Panc1 (cell line): Measurements from ENCODE around the gene CLDN1. TPM values are rescaled to one million over a fixed set of nuclear protein-coding genes. Genes with fewer than 3 reads are reported as not detected.

Experiments used
- ATAC-seq: fragments of 200-7000 bp; cut with Tn5 transposase; 2 replicates; pipeline ENCODE4 v1.9.1; 2020; ENCODE audit warnings: mild to moderate bottlenecking, moderate library complexity
- BruUV-seq: library from RNA; stranded (reverse); fragments of 400-500 nt; replicated peaks from 2 replicates; lab custom pipeline; 2021; lab: Mats Ljungman, UMichigan
- CTCF ChIA-PET: fragments of 300-600 bp; sonication (Branson Sonifier 250); formaldehyde crosslinking; loops from one replicate; lab custom pipeline; 2022; ENCODE audit warnings: antibody characterized with exemption; lab: Charles Lee
- POLR2A ChIA-PET: fragments of 300-600 bp; sonication (Branson Sonifier 250); formaldehyde crosslinking; loops from one replicate; lab custom pipeline; 2022; ENCODE audit warnings: antibody characterized with exemption; lab: Charles Lee
- DNase-seq: peaks from one replicate; pipeline ENCODE4 v3.0.0-alpha.2; 2010; ENCODE audit warnings: low read depth, low spot score
- H3K27ac ChIP-seq: 2 replicates; pipeline ENCODE4 v1.5.1; 2011; ENCODE audit warnings: mild to moderate bottlenecking, low read length, inconsistent platforms
- H3K27me3 ChIP-seq: fragments of 200-500 bp; sonication (Bioruptor generic); 2 replicates; pipeline ENCODE4 v1.6.0; 2014; ENCODE audit warnings: low read length, inconsistent platforms; ENCODE audit not compliant: control insufficient read depth, insufficient read depth
- H3K36me3 ChIP-seq: fragments of 200-500 bp; sonication (Bioruptor generic); 2 replicates; pipeline ENCODE4 v1.5.1; 2014; ENCODE audit warnings: inconsistent platforms, mild to moderate bottlenecking, low read length, moderate library complexity; ENCODE audit not compliant: control insufficient read depth, insufficient read depth
- H3K4me1 ChIP-seq: 2 replicates; pipeline ENCODE4 v1.5.1; 2011; ENCODE audit warnings: inconsistent platforms, mild to moderate bottlenecking, low read length, moderate library complexity; ENCODE audit not compliant: control insufficient read depth, insufficient read depth
- H3K4me3 ChIP-seq, 2 experiments: 2 replicates each; pipeline ENCODE4 v1.5.1; 2011 to 2012; ENCODE audit warnings: low read depth in 2 of 2, low read length in 2 of 2, mild to moderate bottlenecking in 2 of 2, inconsistent platforms in 1 of 2, moderate library complexity in 1 of 2
- H3K9me3 ChIP-seq: fragments of 200-500 bp; sonication (Bioruptor generic); 2 replicates; pipeline ENCODE4 v1.5.1; 2014; ENCODE audit warnings: low read depth, mild to moderate bottlenecking, inconsistent platforms, low read length, moderate library complexity; ENCODE audit not compliant: control insufficient read depth, insufficient read depth
- CTCF ChIP-seq: fragments of 450-650 bp; IDR thresholded peaks from 2 replicates; pipeline ENCODE4 v1.5.1; 2017; ENCODE audit warnings: mild to moderate bottlenecking
- POLR2AphosphoS5 ChIP-seq: IDR thresholded peaks from 2 replicates; pipeline ENCODE4 v1.6.1; 2012; ENCODE audit warnings: mild to moderate bottlenecking, low read depth, low read length, moderate library complexity
- SIN3A ChIP-seq: IDR thresholded peaks from 2 replicates; pipeline ENCODE4 v1.6.1; 2012; ENCODE audit warnings: low read depth, mild to moderate bottlenecking, low read length, moderate library complexity, borderline replicate concordance; ENCODE audit not compliant: insufficient read depth
- TCF7L2 ChIP-seq: IDR thresholded peaks from 2 replicates; pipeline ENCODE4 v1.6.1; 2011; ENCODE audit warnings: mild to moderate bottlenecking, low read depth, low read length, inconsistent platforms
- in situ Hi-C: cut with HindIII; loops from 2 replicates; pipeline ENCODE4 v1.10.0; 2016; ENCODE audit warnings: low sequenced_read_pairs, low pct_unique_long_range_greater_than_20kb
- intact Hi-C: fragments of 100-400 bp; cut with micrococcal nuclease; formaldehyde crosslinking; loops from one replicate; pipeline ENCODE4 v1.10.0; 2022; ENCODE audit not compliant: unreplicated experiment
- total RNA-seq: library from RNA; stranded (reverse); gene quantifications from one replicate; pipeline ENCODE4 v1.2.1, GENCODE V29; 2021; ENCODE audit not compliant: unreplicated experiment
- TF ChIP-seq, protein P1 (sequence below), 2 experiments: IDR thresholded peaks; 2 replicates each; pipeline ENCODE4 v1.6.1; 2011 to 2012; ENCODE audit warnings: low read depth in 2 of 2, control low read depth in 1 of 2, low read length in 1 of 2, mild to moderate bottlenecking in 1 of 2, moderate library complexity in 1 of 2; ENCODE audit not compliant: insufficient read depth in 1 of 2

Gene CLDN1
- total RNA-seq, 1 experiment from 2014 or later = 30.9 TPM

DNA sequence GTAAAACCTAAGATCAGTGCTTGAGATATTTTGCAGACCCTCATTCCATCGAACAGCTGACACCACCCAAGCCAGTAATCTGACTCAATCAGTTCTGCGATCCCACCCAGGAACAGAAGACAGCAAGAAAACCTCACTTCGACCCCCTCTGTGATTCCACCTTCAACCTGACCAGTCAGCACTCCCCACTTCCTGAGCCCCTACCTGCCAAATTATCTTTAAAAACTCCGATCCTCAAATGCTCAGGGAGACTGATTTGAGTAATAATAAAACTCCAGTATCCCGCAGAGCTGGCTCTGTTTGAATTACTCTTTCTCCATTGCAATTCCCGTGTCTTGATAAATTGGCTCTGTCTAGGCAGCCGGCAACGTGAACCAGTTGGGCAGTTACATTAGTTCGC, 40.0 kb upstream of the CLDN1 start:
- ChIA-PET POLR2A (no interaction called here), CTCF (no interaction called here)
- H3K27ac ChIP-seq = no peak overlapping the region
- H3K36me3 ChIP-seq = no peaks in the 10 kb centered on the region
- no peak for ATAC-seq
- H3K4me3 ChIP-seq = no peak overlapping the region
- intact Hi-C loops = no loop called here
- BruUV-seq = no TSS peak
- TF ChIP-seq, protein P1, sequence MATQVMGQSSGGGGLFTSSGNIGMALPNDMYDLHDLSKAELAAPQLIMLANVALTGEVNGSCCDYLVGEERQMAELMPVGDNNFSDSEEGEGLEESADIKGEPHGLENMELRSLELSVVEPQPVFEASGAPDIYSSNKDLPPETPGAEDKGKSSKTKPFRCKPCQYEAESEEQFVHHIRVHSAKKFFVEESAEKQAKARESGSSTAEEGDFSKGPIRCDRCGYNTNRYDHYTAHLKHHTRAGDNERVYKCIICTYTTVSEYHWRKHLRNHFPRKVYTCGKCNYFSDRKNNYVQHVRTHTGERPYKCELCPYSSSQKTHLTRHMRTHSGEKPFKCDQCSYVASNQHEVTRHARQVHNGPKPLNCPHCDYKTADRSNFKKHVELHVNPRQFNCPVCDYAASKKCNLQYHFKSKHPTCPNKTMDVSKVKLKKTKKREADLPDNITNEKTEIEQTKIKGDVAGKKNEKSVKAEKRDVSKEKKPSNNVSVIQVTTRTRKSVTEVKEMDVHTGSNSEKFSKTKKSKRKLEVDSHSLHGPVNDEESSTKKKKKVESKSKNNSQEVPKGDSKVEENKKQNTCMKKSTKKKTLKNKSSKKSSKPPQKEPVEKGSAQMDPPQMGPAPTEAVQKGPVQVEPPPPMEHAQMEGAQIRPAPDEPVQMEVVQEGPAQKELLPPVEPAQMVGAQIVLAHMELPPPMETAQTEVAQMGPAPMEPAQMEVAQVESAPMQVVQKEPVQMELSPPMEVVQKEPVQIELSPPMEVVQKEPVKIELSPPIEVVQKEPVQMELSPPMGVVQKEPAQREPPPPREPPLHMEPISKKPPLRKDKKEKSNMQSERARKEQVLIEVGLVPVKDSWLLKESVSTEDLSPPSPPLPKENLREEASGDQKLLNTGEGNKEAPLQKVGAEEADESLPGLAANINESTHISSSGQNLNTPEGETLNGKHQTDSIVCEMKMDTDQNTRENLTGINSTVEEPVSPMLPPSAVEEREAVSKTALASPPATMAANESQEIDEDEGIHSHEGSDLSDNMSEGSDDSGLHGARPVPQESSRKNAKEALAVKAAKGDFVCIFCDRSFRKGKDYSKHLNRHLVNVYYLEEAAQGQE (IDR thresholded peaks at IDR 0.05; ENCODE audit: insufficient read depth in 1 of 2, low read depth in 2 of 2, low read length in 1 of 2) = no peak
- TF ChIP-seq TCF7L2 = no peak
- no peak for TF ChIP-seq CTCF
- TF ChIP-seq POLR2AphosphoS5 = no peak
- no peak for TF ChIP-seq SIN3A
- H3K9me3 ChIP-seq = no peaks in the 10 kb centered on the region
- in situ Hi-C loops = no loop called here
- H3K4me1 ChIP-seq = 0 out of 2 replicates have a peak, but pooled peaks cover 3% of the 10 kb centered on the region
- no peaks in the 10 kb centered on the region for H3K27me3 ChIP-seq
- DNase-seq = no peak

DNA sequence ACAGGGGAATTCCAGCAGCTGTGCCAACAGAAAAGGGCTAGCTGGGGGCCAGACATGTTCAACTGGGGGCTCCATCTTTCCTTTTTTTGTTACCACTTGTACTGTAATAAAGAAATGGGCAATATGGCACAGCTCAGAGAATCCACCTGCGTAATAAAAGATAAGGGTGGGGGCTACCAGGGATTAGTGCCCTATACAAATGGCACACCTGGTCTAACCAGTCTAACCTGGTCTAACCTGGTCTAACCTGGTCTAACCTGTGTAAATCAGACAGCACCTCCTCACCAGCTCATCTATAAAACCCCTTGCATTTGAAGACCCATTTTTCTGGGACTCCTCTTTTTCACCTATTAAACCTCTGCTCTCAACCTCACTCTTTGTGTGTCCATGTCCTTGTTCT, 39.5 kb upstream of the CLDN1 start:
- TF ChIP-seq POLR2AphosphoS5 = no peak
- no peak for TF ChIP-seq SIN3A
- TF ChIP-seq TCF7L2 = no peak
- TF ChIP-seq, protein P1 (IDR thresholded peaks at IDR 0.05; ENCODE audit: insufficient read depth in 1 of 2, low read depth in 2 of 2, low read length in 1 of 2) = no peak
- TF ChIP-seq CTCF = no peak
- H3K4me3 ChIP-seq = no peak overlapping the region
- ATAC-seq (no peak), DNase-seq (no peak)
- ChIA-PET CTCF (no interaction called here), POLR2A (no interaction called here)
- H3K4me1 ChIP-seq = 0 out of 2 replicates have a peak, but pooled peaks cover 3% of the 10 kb centered on the region
- BruUV-seq = no TSS peak
- no peaks in the 10 kb centered on the region for H3K27me3 ChIP-seq
- H3K36me3 ChIP-seq = no peaks in the 10 kb centered on the region
- no peaks in the 10 kb centered on the region for H3K9me3 ChIP-seq
- intact Hi-C loops = no loop called here
- no peak overlapping the region for H3K27ac ChIP-seq
- in situ Hi-C loops = no loop called here
